GM20000 (cell line): Measurements from ENCODE around the gene POU6F1.

Experiments used
- DNase-seq: peaks from one replicate; pipeline ENCODE4 v3.0.0; 2012; ENCODE audit warnings: low spot score
- CTCF ChIP-seq: IDR thresholded peaks from 2 replicates; pipeline ENCODE4 v1.5.1; 2012; ENCODE audit warnings: mild to moderate bottlenecking, control low read depth; ENCODE audit errors: extremely low read depth, missing control alignments

POU6F1 gene

GRCh38 chr12:51216642-51217041 lies 1.2 kb downstream of the POU6F1 start:
- DNase-seq: no peak
- TF ChIP-seq CTCF: no peak

GRCh38 chr12:51214895-51215294 lies 3.0 kb downstream of the POU6F1 start:
- DNase-seq: no peak
- no peak for TF ChIP-seq CTCF

GRCh38 chr12:51210690-51211395 lies 7.0 kb downstream of the POU6F1 start:
- TF ChIP-seq CTCF: no peak
- DNase-seq: no peak

GRCh38 chr12:51209259-51209658 lies 8.6 kb downstream of the POU6F1 start:
- no peak for DNase-seq
- TF ChIP-seq CTCF: no peak

GRCh38 chr12:51208016-51208660 lies 9.7 kb downstream of the POU6F1 start:
- no peak for TF ChIP-seq CTCF
- DNase-seq: no peak

- DNase-seq: no peak
- TF ChIP-seq CTCF: no peak
Measured at GRCh38 chr12:51205350-51205749, 12.5 kb downstream of the POU6F1 start.

GRCh38 chr12:51202718-51203117 lies 15.1 kb downstream of the POU6F1 start:
- TF ChIP-seq CTCF: no peak
- no peak for DNase-seq
